ENCODE results near the gene MUC6.

The MUC6 gene

DNA sequence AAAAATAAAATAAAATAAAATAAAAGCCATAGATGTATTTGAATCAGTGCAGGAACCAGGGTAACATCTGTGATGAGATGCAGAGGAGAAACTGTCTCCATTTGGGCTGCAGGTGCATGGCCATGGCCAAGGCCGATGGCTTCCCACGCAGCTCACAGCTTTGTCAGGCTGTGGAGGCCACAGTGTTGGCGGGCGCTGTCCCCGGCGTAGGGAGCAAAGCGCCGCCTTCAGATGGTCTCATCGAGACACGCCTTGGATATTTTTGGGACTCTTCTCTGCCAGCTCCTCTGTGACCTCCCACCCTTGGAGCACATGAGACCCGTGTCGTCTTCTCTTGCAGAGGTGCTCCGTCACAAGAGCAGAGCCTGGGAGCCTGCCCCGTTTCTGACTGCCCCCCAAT is 38.6 kb downstream of the MUC6 start:
- Histone ChIP-seq H3K27ac (ENCODE audit: low read depth, low read length) (no peak overlapping the region), H3K4me1 (ENCODE audit: control insufficient read depth, insufficient read depth, low read length) (no peaks in the 10 kb centered on the region), H3K36me3 (ENCODE audit: control insufficient read depth, insufficient read depth, low read length) (peaks cover 73% of the 10 kb centered on the region), H3K4me3 (ENCODE audit: low read depth, low read length) (no peak overlapping the region), H3K9me3 (ENCODE audit: control insufficient read depth, insufficient read depth, low read depth, low read length) (no peaks in the 10 kb centered on the region), H3K9ac (ENCODE audit: low read length) (no peak overlapping the region), H3K27me3 (ENCODE audit: control insufficient read depth, insufficient read depth, low read length) (no peaks in the 10 kb centered on the region)

DNA sequence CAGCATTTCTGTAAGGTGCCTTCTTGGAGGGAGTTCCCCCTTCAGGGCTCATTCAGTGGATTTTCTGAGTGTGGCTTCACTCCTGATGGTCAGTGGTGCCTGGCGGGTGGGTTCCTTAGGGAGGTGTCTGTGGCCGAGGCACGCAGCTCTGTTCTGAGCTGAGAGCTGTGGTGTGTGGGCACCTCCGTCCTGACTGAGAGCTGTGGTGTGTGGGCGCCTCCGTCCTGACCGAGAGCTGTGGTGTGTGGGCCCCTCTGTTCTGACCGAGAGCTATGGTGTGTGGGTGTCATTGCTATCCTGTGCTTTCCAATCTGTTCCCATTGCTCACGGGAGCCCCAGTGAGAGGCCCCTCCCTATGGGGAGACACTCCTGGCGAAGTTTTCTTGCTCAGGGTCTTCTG is 39.8 kb downstream of the MUC6 start:
- Histone ChIP-seq H3K27me3 (ENCODE audit: control insufficient read depth, insufficient read depth, low read length) (no peaks in the 10 kb centered on the region), H3K36me3 (ENCODE audit: control insufficient read depth, insufficient read depth, low read length) (peaks cover 71% of the 10 kb centered on the region), H3K27ac (ENCODE audit: low read depth, low read length) (no peak overlapping the region), H3K4me1 (ENCODE audit: control insufficient read depth, insufficient read depth, low read length) (no peaks in the 10 kb centered on the region), H3K9ac (ENCODE audit: low read length) (no peak overlapping the region), H3K4me3 (ENCODE audit: low read depth, low read length) (no peak overlapping the region), H3K9me3 (ENCODE audit: control insufficient read depth, insufficient read depth, low read depth, low read length) (no peaks in the 10 kb centered on the region)

DNA sequence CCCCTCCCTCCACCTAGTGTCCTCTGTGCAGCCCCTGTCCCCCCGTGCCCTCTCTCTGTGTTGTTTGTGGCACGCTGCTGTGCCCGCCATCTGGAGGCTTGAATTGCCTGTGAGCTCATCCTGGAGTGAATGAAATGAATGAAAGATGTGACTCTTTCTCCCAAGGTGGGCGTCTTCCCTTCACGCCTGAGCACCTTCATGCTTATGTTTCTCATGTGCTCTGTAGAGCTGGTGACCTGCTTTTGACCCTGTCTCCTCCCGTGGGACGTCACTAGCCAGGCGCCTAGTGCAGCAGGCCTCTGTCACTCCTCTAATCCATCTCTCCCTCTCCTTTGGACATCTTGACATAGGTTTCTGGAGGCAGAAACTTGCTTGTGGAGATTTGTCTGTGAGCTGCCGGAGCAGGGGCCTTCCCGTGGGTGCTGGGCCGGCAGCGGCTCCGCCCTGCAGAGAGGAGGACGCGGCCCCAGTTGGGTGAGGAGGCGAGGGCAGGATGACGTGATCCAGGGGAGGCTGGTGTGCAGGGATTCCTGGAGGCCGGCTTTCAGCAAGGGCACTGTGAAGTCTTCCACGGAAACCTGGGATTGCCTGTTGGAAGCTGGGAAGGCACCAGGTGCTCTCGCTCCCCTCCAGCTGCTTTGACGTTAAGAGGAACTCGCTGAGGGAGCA is 40.6 kb downstream of the MUC6 start:
- H3K4me3 ChIP-seq (ENCODE audit: low read depth, low read length), result no peak overlapping the region
- H3K36me3 ChIP-seq (ENCODE audit: control insufficient read depth, insufficient read depth, low read length), result peaks cover 67% of the 10 kb centered on the region
- H3K4me1 ChIP-seq (ENCODE audit: control insufficient read depth, insufficient read depth, low read length), result no peaks in the 10 kb centered on the region
- H3K27me3 ChIP-seq (ENCODE audit: control insufficient read depth, insufficient read depth, low read length), result no peaks in the 10 kb centered on the region
- H3K9me3 ChIP-seq (ENCODE audit: control insufficient read depth, insufficient read depth, low read depth, low read length), result no peaks in the 10 kb centered on the region
- H3K27ac ChIP-seq (ENCODE audit: low read depth, low read length), result no peak overlapping the region
- H3K9ac ChIP-seq (ENCODE audit: low read length), result no peak overlapping the region

DNA sequence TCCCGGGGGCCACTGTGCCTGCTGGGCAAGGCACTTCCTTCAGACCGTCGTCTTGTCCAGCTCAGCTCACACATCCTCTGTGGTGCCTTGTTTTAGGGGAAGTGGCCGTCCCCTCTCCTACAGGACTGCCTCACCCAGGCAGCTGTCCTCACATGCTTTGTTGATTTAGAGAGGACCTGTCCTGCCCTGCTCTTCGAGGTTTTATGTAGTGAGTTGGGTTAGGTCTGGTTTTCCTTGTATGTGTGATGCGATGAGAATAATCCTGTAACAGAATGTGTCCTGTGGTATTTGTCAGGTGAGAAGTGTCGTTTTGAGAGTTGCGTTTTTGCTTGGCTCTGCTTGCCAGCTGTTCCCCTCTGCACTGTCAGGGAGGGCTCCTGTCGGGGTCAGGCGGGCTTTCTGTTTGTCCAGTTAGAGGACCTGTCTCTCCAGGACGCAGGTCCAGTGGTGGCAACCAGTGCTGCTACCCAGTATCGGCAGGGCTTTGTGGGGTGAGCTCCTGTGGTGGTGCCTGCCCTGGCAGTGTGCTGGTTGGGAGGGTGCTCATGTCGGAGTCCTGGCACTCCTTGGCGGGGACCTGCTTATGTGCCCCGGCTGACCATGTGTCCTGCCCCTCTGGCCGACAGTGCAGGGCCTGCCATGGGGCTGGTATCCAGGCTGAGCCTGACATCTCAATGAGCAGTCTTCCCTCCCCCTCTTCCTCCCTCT is 41.3 kb downstream of the MUC6 start:
- peaks cover 64% of the 10 kb centered on the region for H3K36me3 ChIP-seq (ENCODE audit: control insufficient read depth, insufficient read depth, low read length)

DNA sequence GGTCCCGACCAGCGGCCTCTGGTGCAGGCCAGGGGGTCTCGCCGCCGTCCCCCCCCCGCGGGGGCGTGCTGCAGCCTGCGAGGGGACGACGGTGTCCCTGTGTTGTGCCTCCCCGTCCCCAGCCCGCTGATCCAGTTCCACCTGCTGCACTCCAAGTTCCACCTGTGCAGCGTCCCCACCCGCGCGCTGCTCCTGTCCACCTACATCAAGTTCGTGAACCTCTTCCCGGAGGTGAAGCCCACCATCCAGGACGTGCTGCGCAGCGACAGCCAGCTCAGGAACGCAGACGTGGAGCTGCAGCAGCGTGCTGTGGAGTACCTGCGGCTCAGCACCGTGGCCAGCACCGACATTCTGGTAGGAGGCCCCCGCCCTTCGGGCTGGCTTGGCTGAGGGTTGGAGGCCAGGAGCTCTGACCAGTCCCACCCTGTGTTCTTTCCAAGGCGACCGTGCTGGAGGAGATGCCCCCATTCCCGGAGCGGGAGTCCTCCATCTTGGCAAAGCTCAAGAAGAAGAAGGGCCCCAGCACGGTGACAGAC is 42.8 kb downstream of the MUC6 start:
- Histone ChIP-seq H3K9me3 (ENCODE audit: control insufficient read depth, insufficient read depth, low read depth, low read length) (no peaks in the 10 kb centered on the region), H3K9ac (ENCODE audit: low read length) (no peak overlapping the region), H3K27me3 (ENCODE audit: control insufficient read depth, insufficient read depth, low read length) (no peaks in the 10 kb centered on the region), H3K36me3 (ENCODE audit: control insufficient read depth, insufficient read depth, low read length) (peaks cover 71% of the 10 kb centered on the region), H3K4me3 (ENCODE audit: low read depth, low read length) (no peak overlapping the region), H3K27ac (ENCODE audit: low read depth, low read length) (no peak overlapping the region), H3K4me1 (ENCODE audit: control insufficient read depth, insufficient read depth, low read length) (no peaks in the 10 kb centered on the region)

More for the DNA sequence above, 41.3 kb downstream of the MUC6 start:
- Histone ChIP-seq H3K9ac (ENCODE audit: low read length) (no peak overlapping the region), H3K9me3 (ENCODE audit: control insufficient read depth, insufficient read depth, low read depth, low read length) (no peaks in the 10 kb centered on the region), H3K4me1 (ENCODE audit: control insufficient read depth, insufficient read depth, low read length) (no peaks in the 10 kb centered on the region), H3K4me3 (ENCODE audit: low read depth, low read length) (no peak overlapping the region), H3K27me3 (ENCODE audit: control insufficient read depth, insufficient read depth, low read length) (no peaks in the 10 kb centered on the region), H3K27ac (ENCODE audit: low read depth, low read length) (no peak overlapping the region)

DNA sequence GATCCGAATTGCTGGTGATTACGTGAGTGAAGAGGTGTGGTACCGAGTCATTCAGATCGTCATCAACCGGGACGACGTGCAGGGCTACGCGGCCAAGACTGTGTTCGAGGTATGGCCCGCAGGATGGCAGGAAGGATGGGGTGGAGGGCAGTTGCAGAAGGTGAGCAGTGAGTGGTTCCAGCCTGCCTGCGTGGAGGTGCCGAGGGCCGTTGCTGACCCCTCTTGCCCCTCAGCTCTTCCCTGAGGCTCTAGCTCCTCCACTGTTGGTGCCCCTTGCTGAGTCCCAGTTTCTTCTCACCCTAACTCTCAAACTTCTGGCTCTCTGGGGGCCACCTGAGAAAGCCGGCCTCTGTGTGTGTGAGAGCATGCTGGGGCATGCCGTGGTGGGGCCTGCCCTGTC is 43.9 kb downstream of the MUC6 start:
- Histone ChIP-seq H3K4me3 (ENCODE audit: low read depth, low read length) (no peak overlapping the region), H3K27ac (ENCODE audit: low read depth, low read length) (no peak overlapping the region)

DNA sequence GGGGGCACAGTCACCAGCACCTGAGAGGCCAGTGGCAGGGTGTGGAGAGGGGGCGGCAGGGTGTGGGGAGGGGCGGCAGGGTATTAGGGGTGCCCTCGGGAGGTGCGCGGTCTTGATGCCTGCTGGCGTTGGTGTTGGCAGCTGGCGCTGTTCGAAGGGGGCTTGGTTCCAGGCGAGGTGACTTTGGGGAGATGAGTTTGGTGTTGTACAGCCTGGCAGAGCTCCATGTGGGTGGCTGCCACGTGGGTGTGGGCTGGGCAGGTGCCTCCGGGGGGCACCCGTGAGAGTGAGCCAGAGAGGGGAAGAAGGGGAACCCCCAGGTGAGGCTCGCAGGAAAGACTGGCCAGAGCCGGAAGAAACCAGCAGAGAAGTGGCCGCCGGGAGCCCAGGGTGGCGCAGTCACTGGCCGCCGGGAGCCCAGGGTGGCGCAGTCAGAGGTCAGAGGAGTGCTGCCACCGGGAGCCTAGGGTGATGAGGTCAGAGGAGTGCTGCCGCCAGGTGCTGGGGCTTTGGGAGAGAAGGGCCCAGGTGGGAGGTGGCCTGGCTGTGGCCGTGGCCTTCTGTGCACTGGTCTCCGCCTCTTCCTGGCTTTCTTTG is 44.7 kb downstream of the MUC6 start:
- H3K9me3 ChIP-seq (ENCODE audit: control insufficient read depth, insufficient read depth, low read depth, low read length), result no peaks in the 10 kb centered on the region
- no peaks in the 10 kb centered on the region for H3K4me1 ChIP-seq (ENCODE audit: control insufficient read depth, insufficient read depth, low read length)
- H3K27ac ChIP-seq (ENCODE audit: low read depth, low read length), result no peak overlapping the region
- H3K27me3 ChIP-seq (ENCODE audit: control insufficient read depth, insufficient read depth, low read length), result no peaks in the 10 kb centered on the region
- H3K36me3 ChIP-seq (ENCODE audit: control insufficient read depth, insufficient read depth, low read length), result peaks cover 77% of the 10 kb centered on the region
- no peak overlapping the region for H3K9ac ChIP-seq (ENCODE audit: low read length)
- H3K4me3 ChIP-seq (ENCODE audit: low read depth, low read length), result no peak overlapping the region

More for the DNA sequence above, 43.9 kb downstream of the MUC6 start:
- peaks cover 79% of the 10 kb centered on the region for H3K36me3 ChIP-seq (ENCODE audit: control insufficient read depth, insufficient read depth, low read length)
- H3K4me1 ChIP-seq (ENCODE audit: control insufficient read depth, insufficient read depth, low read length), result no peaks in the 10 kb centered on the region
- H3K9me3 ChIP-seq (ENCODE audit: control insufficient read depth, insufficient read depth, low read depth, low read length), result no peaks in the 10 kb centered on the region
- no peak overlapping the region for H3K9ac ChIP-seq (ENCODE audit: low read length)
- H3K27me3 ChIP-seq (ENCODE audit: control insufficient read depth, insufficient read depth, low read length), result no peaks in the 10 kb centered on the region

DNA sequence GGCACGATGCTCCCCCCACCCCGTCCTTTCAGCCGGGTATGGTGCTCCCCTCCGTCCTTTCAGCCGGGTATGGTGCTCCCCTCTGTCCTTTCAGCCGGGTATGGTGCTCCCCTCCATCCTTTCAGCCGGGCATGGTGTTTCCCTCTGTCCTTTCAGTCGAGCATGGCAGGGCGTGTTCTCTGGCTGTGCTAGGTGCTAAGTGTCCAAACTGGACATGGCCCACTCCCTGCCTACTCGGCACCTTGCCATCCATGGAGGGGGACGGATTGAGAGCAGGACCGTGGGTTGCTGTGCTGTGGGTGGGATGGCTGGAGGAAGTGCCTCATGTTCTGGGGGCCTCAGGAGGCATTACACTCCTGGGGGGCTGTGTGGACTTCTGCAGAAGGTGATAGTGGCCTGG is 45.5 kb downstream of the MUC6 start:
- peaks cover 78% of the 10 kb centered on the region for H3K36me3 ChIP-seq (ENCODE audit: control insufficient read depth, insufficient read depth, low read length)
- no peaks in the 10 kb centered on the region for H3K4me1 ChIP-seq (ENCODE audit: control insufficient read depth, insufficient read depth, low read length)
- no peaks in the 10 kb centered on the region for H3K9me3 ChIP-seq (ENCODE audit: control insufficient read depth, insufficient read depth, low read depth, low read length)
- H3K27ac ChIP-seq (ENCODE audit: low read depth, low read length), result no peak overlapping the region
- no peak overlapping the region for H3K4me3 ChIP-seq (ENCODE audit: low read depth, low read length)
- no peak overlapping the region for H3K9ac ChIP-seq (ENCODE audit: low read length)
- no peaks in the 10 kb centered on the region for H3K27me3 ChIP-seq (ENCODE audit: control insufficient read depth, insufficient read depth, low read length)

DNA sequence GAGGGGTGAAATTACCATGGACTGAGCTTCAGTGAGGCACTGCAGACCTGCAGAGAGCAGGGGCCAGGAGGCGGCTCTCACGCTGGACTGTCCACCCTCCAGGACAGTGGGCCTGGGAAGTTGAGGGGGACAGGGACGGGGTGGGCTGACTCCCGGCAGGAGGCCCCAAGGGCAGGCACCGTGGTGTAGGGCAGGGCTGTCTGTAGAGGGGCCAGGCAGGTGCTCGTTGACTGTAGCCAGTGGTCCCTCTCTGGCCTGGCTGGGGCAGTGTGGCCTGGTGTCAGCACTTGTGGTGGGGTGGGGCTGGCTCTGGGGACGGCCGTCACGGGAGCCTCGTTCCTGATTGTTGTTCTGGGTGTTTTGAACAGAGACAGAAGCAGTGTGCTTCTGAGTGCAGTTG is 46.4 kb downstream of the MUC6 start:
- Histone ChIP-seq H3K9ac (ENCODE audit: low read length) (no peak overlapping the region), H3K9me3 (ENCODE audit: control insufficient read depth, insufficient read depth, low read depth, low read length) (no peaks in the 10 kb centered on the region), H3K4me1 (ENCODE audit: control insufficient read depth, insufficient read depth, low read length) (no peaks in the 10 kb centered on the region), H3K27me3 (ENCODE audit: control insufficient read depth, insufficient read depth, low read length) (no peaks in the 10 kb centered on the region), H3K27ac (ENCODE audit: low read depth, low read length) (no peak overlapping the region), H3K4me3 (ENCODE audit: low read depth, low read length) (no peak overlapping the region), H3K36me3 (ENCODE audit: control insufficient read depth, insufficient read depth, low read length) (peaks cover 80% of the 10 kb centered on the region)

DNA sequence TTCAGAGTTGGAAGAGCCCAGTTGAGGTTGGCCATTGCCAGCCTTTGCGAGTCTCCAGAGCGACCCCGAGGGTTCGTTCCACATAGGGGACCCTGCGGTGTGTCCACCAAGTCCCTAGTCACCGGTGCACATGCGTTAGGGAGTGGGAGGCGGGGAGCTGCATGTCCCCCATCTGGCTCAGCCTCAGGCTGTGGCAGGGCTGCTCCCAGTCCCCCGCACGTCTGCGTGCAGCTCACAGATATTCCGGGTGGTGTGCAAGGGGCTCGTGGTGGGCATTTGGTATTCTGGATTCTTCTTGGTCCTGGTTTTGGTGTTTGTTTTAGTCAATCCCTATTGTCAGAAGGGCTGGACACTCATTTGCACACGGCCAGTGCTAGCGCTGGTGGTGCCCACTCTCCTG is 48.8 kb downstream of the MUC6 start:
- no peaks in the 10 kb centered on the region for H3K9me3 ChIP-seq (ENCODE audit: control insufficient read depth, insufficient read depth, low read depth, low read length)
- H3K27me3 ChIP-seq (ENCODE audit: control insufficient read depth, insufficient read depth, low read length), result no peaks in the 10 kb centered on the region
- no peaks in the 10 kb centered on the region for H3K4me1 ChIP-seq (ENCODE audit: control insufficient read depth, insufficient read depth, low read length)
- no peak overlapping the region for H3K27ac ChIP-seq (ENCODE audit: low read depth, low read length)
- no peak overlapping the region for H3K9ac ChIP-seq (ENCODE audit: low read length)
- H3K4me3 ChIP-seq (ENCODE audit: low read depth, low read length), result no peak overlapping the region
- H3K36me3 ChIP-seq (ENCODE audit: control insufficient read depth, insufficient read depth, low read length), result peaks cover 75% of the 10 kb centered on the region

DNA sequence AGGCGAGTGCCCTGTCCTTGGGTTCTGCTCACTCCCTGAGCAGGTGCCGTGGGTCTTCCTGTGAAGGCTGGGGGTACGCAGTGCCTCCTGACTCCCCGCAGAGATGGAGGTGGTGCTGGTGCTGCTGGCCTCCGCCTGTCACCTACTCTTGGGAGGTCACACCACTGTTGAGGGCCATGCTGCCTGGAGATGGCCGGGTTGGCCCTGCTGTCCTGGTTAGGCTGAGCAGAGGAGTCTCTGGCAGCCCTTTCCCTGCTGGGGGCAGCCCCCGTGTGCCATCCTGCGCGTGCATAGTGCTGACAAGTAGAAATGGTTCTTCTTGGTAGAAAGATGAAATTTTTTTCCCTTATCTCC is 49.6 kb downstream of the MUC6 start:
- Histone ChIP-seq H3K4me3 (ENCODE audit: low read depth, low read length) (no peak overlapping the region), H3K9me3 (ENCODE audit: control insufficient read depth, insufficient read depth, low read depth, low read length) (no peaks in the 10 kb centered on the region), H3K27me3 (ENCODE audit: control insufficient read depth, insufficient read depth, low read length) (no peaks in the 10 kb centered on the region), H3K27ac (ENCODE audit: low read depth, low read length) (no peak overlapping the region), H3K36me3 (ENCODE audit: control insufficient read depth, insufficient read depth, low read length) (peaks cover 74% of the 10 kb centered on the region), H3K9ac (ENCODE audit: low read length) (no peak overlapping the region), H3K4me1 (ENCODE audit: control insufficient read depth, insufficient read depth, low read length) (no peaks in the 10 kb centered on the region)

All from HUES6 (cell line).